HG03342 (cell line): Measurements from ENCODE around the gene ANKS1B.

Experiments used
- ATAC-seq: cut with Tn5 transposase; IDR thresholded peaks from one replicate; pipeline ENCODE4 v1.9.1; 2021; ENCODE audit warnings: mild to moderate bottlenecking, moderate library complexity; ENCODE audit not compliant: unreplicated experiment

Gene ANKS1B

GRCh38 chr12:99486277-99486676, 498.5 kb downstream of the ANKS1B start:
- no peak for ATAC-seq

- ATAC-seq, result no peak
Observed at GRCh38 chr12:99479149-99479548, 505.6 kb downstream of the ANKS1B start.

DNA sequence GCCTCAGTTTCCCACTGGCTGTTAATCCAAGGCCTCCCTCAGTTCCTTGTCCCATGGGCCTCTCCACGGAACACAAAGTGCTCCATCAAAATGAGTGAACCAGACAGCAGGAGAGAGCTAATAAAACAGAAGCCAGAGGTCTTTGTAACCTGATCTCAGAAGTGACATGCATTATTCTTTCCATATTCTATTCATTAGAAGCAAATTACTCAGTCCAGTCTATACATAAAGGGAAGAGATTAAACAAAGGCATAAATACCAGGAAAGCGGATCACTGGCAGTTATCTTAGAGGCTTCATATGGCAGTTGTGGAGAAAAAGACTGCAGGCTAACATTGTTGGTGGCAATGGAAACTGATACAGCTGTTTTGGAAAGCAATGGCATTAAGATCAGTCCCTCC, 507.8 kb downstream of the ANKS1B start:
- ATAC-seq, result no peak

DNA sequence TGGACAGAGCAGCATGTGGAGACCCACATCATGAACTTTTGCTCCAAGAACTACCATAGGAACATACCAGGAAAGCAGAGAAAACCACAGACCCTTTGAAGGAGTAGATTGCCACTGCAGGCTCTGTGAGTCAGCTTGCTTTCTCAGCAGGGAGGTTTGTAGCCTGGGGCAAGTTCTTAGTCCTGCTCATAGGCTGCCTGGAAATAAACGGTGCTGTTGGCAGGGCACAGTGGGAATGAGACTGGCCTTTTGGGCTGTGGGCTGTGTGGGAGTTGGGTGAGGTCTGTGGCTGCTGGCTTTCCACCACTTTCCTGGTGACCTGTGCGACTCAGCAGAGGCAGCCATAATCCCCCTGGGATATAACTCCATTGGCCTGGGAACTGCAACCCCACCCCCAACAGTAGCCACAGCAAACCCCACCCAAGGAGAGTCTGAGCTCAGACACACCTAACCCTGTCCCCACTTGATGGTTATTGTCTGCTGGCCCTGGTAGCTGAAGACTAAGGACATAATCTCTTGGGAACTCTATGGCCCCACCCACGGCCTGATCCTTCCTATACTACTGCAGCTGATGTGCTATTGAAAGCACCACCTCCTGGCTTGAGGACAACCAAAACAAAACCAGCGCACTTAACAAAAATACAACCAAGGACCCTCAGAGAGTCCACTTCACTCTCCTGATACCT, 529.2 kb downstream of the ANKS1B start:
- ATAC-seq, result no peak

DNA sequence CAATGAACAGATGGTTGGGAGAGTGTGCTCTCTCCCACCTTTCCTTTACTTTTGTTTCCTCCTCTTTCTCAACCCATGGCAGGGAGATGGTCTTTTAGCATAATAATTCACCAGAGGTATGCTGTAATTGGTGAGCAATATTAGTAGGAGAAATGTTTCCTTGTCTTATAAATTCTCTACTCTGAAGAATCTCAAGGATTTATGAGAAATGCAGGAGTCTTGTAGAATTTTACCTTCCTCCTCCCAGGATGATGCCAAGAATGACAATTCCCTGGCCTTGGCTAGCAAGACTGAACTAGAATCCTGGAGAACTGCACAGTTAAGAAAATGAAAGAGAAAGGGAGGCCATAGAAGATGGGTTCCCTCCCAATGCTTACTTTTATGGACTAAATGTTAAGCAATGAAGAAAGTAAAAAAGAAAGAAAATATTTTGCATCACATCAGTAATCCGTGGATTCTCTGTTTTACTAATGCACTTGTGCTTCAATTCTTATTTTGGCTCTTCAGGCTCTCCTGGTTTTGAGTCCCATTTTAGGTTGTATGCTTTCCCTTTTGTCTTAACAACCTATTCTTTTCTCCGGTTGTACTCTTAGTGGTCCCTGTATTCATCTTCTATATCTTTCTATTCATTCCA, 530.1 kb downstream of the ANKS1B start:
- ATAC-seq, result no peak

- peak; percentile 34 for ATAC-seq
Observed at GRCh38 chr12:99453836-99454538, 530.7 kb downstream of the ANKS1B start.

DNA sequence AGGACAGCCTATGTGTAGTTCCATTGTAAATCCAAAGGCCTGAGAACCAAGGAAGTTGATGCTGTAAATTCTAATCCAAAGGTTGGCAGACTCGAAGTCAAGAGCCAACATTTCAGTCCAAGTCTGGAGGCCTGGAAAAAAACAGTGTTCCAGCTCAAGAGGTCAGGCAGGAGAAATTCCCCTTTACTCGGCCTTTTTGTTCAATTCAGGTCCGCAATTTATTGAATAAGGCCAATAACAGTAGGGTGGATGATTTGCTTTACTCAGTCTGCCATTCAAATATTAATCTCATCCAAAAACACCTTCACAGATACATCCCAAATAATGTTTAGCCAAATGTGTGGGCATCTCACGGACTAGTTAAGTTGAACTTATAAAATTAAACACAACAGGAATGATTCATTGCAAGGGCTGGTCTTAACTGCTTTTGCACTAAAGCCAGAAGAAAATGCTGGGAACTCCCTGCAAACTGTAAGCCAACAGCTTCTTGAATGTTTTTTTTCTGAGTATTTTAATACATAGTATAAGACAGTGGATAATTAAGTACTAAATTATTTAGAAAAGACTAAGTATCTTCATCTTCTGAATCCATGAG, 534.6 kb downstream of the ANKS1B start:
- no peak for ATAC-seq

GRCh38 chr12:99444859-99445316, 539.8 kb downstream of the ANKS1B start:
- ATAC-seq, result peak; percentile 73

GRCh38 chr12:99442758-99443157, 542.0 kb downstream of the ANKS1B start:
- no peak for ATAC-seq

GRCh38 chr12:99439399-99439798, 545.3 kb downstream of the ANKS1B start:
- ATAC-seq, result no peak

GRCh38 chr12:99436584-99436983, 548.2 kb downstream of the ANKS1B start:
- ATAC-seq, result peak; percentile 99

DNA sequence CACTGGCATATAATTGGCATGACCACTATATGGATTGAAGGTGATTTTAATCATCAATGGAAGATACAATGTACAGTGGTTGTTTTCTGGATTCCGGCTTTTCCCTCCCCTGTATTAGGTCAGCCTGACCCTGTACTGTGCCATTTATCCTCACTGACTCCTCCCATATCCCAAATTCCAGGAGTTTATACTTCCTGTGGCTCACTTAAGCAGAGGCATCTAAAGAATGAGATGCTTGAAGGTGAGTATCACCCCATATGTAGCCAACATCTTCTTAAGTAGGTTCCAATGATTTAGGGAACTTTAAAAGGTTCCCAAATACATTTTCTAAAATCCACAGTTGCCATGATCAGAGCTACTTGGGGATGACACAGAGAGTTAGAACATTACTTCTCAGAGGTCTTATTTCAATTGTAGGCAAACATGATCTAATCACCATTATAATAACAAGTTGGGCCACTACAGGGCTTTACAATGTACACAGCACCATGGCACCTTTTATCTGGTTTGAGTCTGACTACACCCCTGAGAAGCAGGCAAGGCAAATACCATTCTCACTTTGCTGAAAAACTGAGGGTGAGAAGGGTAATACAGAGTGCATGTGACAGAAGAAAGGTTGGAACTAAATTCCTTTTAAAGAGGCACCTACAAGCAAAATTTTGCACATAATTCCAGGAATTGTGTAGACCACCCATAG, 549.5 kb downstream of the ANKS1B start:
- no peak for ATAC-seq

GRCh38 chr12:99433155-99433554, 551.6 kb downstream of the ANKS1B start:
- no peak for ATAC-seq

DNA sequence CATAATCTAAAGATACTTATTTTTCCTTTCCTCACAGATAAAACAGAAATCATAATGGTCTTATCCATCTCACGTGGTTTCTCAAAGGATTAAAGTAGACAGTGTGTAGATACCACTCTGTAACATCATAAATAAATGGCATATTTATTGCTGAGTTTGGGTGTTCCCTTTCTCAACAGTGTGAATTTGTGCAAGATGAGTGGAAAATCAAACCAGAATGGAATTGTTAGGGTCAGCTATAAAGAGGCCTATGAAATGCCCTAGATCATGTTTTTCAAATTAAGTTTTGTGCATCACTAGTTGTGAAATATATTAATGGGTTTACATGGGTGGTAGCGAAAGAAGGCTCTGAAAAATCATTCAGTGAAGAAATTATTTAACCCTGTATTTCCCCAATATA, 553.5 kb downstream of the ANKS1B start:
- no peak for ATAC-seq

DNA sequence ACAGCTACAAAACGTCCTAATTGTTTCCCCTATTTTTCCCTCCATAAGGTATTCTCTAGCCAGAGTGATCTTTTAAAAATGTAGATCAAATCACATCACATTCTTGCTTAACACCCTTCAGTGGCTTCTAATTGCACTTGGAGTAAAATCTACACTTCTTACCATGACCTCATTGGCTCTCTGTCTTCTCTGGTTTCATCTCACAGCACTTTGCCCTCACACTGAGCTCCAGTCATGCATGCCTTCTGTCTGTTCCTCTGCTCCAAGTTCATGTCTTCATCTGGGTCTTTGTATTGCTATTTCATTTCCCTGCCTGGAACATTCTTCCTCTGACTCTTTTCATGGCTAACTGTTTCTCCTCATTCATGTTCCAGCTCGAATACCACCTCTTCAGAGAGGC, 557.6 kb downstream of the ANKS1B start:
- ATAC-seq, result peak; percentile 79

DNA sequence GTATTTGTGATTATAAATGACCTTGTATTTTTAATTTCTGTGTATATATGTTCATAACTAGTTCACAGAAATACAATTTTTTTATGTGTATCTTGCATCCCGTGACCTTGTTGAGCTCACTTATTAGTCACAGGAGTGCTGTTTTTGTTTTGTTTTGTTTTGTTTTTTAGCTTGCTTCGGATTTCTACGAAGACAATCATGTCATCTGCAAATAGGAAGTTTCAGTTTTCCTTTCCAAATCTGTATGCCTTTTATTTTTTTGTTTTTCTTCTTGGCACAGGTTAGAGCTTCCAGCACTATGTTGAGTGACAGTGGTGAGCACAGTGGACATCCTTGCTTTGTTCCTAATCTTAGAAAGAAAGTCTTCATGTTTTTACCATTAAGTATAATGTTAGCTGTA, 566.4 kb downstream of the ANKS1B start:
- ATAC-seq, result no peak

DNA sequence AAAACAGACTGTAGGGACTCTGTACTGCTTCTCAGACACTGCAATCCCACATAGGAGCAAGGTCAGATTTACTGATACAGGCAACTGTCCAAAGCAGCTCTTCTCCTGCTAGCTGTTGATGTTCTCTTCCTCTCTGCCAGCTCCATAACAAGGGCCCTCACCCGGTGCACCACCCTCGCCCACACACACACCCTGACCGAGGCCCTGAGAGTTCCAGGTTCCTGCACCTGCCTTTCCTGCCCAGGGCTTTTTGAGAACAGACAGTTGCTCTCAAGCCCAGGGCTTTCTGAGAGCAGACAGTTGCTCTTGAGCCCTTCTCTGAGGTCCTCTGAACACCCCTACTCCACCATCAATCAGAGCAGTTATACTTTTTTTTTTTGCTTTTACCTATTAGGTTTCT, 571.0 kb downstream of the ANKS1B start:
- ATAC-seq, result no peak

DNA sequence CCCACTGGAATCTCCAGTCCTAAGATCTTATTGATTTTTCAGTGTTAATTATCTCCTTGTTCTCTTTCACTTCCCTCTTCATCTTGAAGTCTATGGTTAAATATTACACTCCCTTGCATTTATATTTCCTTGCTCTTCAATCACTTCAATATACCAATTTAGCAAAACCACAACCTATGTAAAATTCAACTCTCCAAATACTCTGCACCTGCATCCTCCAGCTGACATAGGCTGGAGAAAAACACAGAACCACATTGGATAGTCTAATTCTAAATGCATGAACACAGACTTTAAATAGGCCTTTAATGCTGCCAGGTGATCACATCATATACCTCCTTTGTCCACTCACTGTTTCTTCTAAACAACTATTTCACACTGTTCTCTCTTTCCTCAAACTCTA, 591.0 kb downstream of the ANKS1B start:
- ATAC-seq, result peak; percentile 76

- ATAC-seq, result no peak
Observed at GRCh38 chr12:99392091-99392850, 592.5 kb downstream of the ANKS1B start.

DNA sequence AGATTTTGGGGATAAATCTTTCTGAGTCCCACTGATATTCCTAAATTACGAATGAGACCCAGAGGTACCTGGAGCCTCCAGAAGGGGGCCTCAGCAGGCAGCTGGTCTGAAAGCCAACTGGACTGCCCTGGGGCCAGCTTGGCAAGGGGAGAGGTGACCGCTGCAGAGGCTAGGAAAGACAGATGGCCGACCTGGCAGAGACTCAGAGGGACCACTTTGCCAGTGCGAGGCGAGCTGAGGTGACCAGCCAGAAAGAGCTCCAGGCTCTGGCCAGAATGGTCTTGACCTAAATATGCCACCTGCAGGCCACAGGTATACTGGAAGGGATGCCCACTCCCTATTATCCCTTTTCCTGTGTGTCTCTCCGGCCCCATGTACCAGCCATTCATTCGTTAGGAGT, 594.0 kb downstream of the ANKS1B start:
- no peak for ATAC-seq
